HG02884 (cell line): ENCODE data around the gene GBE1.
"Not testable (repeated sequence)": the region's sequence is repeated elsewhere in the genome, so short reads cannot be mapped to it uniquely, and the experiment has no call there.

Experiments
- ATAC-seq: cut with Tn5 transposase; IDR thresholded peaks from one replicate; pipeline ENCODE4 v1.9.1; 2021; ENCODE audit warnings: mild to moderate bottlenecking, moderate library complexity; ENCODE audit not compliant: unreplicated experiment

The GBE1 gene

GRCh38 chr3:81545572-81545971 is 215.9 kb downstream of the GBE1 start:
- no peak for ATAC-seq

- no peak for ATAC-seq
Observed at GRCh38 chr3:81544385-81544784, 217.1 kb downstream of the GBE1 start.

GRCh38 chr3:81540787-81541186 is 220.7 kb downstream of the GBE1 start:
- ATAC-seq, result no peak

GRCh38 chr3:81531846-81532245 is 229.6 kb downstream of the GBE1 start:
- ATAC-seq, result no peak

- ATAC-seq, result no peak
Observed at GRCh38 chr3:81531263-81531662, 230.2 kb downstream of the GBE1 start.

GRCh38 chr3:81530180-81530939 is 231.1 kb downstream of the GBE1 start:
- ATAC-seq, result no peak

- no peak for ATAC-seq
Observed at GRCh38 chr3:81521855-81522254, 239.6 kb downstream of the GBE1 start.

- no peak for ATAC-seq
Observed at GRCh38 chr3:81518945-81519344, 242.5 kb downstream of the GBE1 start.

- no peak for ATAC-seq
Observed at GRCh38 chr3:81516042-81516441, 245.4 kb downstream of the GBE1 start.

- no peak for ATAC-seq
Observed at GRCh38 chr3:81513591-81513990, 247.9 kb downstream of the GBE1 start.

GRCh38 chr3:81503026-81503425 is 258.4 kb downstream of the GBE1 start:
- ATAC-seq, result no peak

- ATAC-seq, result no peak
Observed at GRCh38 chr3:81502236-81502635, 259.2 kb downstream of the GBE1 start.

GRCh38 chr3:81500039-81500438 is 261.4 kb downstream of the GBE1 start:
- peak; percentile 91 for ATAC-seq

- ATAC-seq, result no peak
Observed at GRCh38 chr3:81497572-81498251, 263.7 kb downstream of the GBE1 start.

GRCh38 chr3:81496407-81497104 is 264.9 kb downstream of the GBE1 start:
- no peak for ATAC-seq

- not testable (repeated sequence) for ATAC-seq
Observed at GRCh38 chr3:81492471-81492870, 269.0 kb downstream of the GBE1 start.

- ATAC-seq, result no peak
Observed at GRCh38 chr3:81492040-81492439, 269.4 kb downstream of the GBE1 start.

GRCh38 chr3:81490541-81491288 is 270.7 kb downstream of the GBE1 start:
- peak; percentile 89 for ATAC-seq

- ATAC-seq, result peak; percentile 99
Observed at GRCh38 chr3:81485444-81485865, 276.0 kb downstream of the GBE1 start.

GRCh38 chr3:81484520-81484919 is 276.9 kb downstream of the GBE1 start:
- no peak for ATAC-seq

- no peak for ATAC-seq
Observed at GRCh38 chr3:81483046-81483445, 278.4 kb downstream of the GBE1 start.
